RPMI7951 (cell line): ENCODE results near the gene NUDT6. TPM values are rescaled to one million over a fixed set of nuclear protein-coding genes. Genes with fewer than 3 reads are reported as not detected.
"Not testable (repeated sequence)": the region's sequence is repeated elsewhere in the genome, so short reads cannot be mapped to it uniquely, and the experiment has no call there.

Source experiments
- DNase-seq: peaks from one replicate; pipeline ENCODE4 v3.0.0-alpha.2; 2012; ENCODE audit warnings: low read depth
- total RNA-seq: library from RNA; depleted of rRNA; stranded (reverse); fragments of >200 nt; shearing (Covaris generic); gene quantifications from 2 replicates; pipeline ENCODE4 v1.2.3, GENCODE V29; 2014; rRNA removed

The NUDT6 gene
- 17.9 and 21.4 TPM in 2 replicates for total RNA-seq

- peak; percentile 77 for DNase-seq
Observed at GRCh38 chr4:122921971-122922876, at the start of gene NUDT6. NUDT6 (minus strand) TSS chr4:122922597; CDS start chr4:122922572, 25 bp downstream.

- no peak for DNase-seq
Observed at GRCh38 chr4:122968227-122968812, 45.9 kb upstream of the NUDT6 start.

GRCh38 chr4:122967231-122967630 is 44.8 kb upstream of the NUDT6 start:
- no peak for DNase-seq

GRCh38 chr4:122966201-122966600 is 43.8 kb upstream of the NUDT6 start:
- DNase-seq: no peak

- DNase-seq: peak; percentile 1
Observed at GRCh38 chr4:122963216-122963615, 40.8 kb upstream of the NUDT6 start.

GRCh38 chr4:122960611-122961000 is 38.2 kb upstream of the NUDT6 start:
- no peak for DNase-seq

- DNase-seq: no peak
Observed at GRCh38 chr4:122959981-122960610, 37.7 kb upstream of the NUDT6 start.

GRCh38 chr4:122959441-122959840 is 37.0 kb upstream of the NUDT6 start:
- DNase-seq: no peak

GRCh38 chr4:122958505-122958904 is 36.1 kb upstream of the NUDT6 start:
- no peak for DNase-seq

- no peak for DNase-seq
Observed at GRCh38 chr4:122953924-122954323, 31.5 kb upstream of the NUDT6 start.

- DNase-seq: no peak
Observed at GRCh38 chr4:122952028-122952427, 29.6 kb upstream of the NUDT6 start.

GRCh38 chr4:122948671-122949070 is 26.3 kb upstream of the NUDT6 start:
- DNase-seq: no peak

- no peak for DNase-seq
Observed at GRCh38 chr4:122946142-122946541, 23.7 kb upstream of the NUDT6 start.

GRCh38 chr4:122945136-122945535 is 22.7 kb upstream of the NUDT6 start:
- DNase-seq: not testable (repeated sequence)

GRCh38 chr4:122932763-122933162 is 10.4 kb upstream of the NUDT6 start:
- no peak for DNase-seq

- DNase-seq: peak; percentile 3
Observed at GRCh38 chr4:122930862-122931261, 8.5 kb upstream of the NUDT6 start.

GRCh38 chr4:122928930-122929329 is 6.5 kb upstream of the NUDT6 start:
- DNase-seq: no peak

GRCh38 chr4:122922877-122923511 is 597 bp upstream of the NUDT6 start:
- DNase-seq: peak; percentile 84

GRCh38 chr4:122921300-122921699 is 1.1 kb downstream of the NUDT6 start:
- no peak for DNase-seq

GRCh38 chr4:122920473-122920872 is 1.9 kb downstream of the NUDT6 start:
- DNase-seq: no peak

GRCh38 chr4:122917731-122918130 is 4.7 kb downstream of the NUDT6 start:
- no peak for DNase-seq

GRCh38 chr4:122914938-122915337 is 7.5 kb downstream of the NUDT6 start:
- peak; percentile 14 for DNase-seq
